ENCODE results near the gene HMGB3.

- no peak for TF ChIP-seq POLR2AphosphoS5 (IDR thresholded peaks at IDR 0.05; ENCODE audit: low read depth, low read length)
- TF ChIP-seq SIN3A (IDR thresholded peaks at IDR 0.05; ENCODE audit: borderline replicate concordance, insufficient read depth, low read length) = no peak
Measured at GRCh38 chrX:150955590-150955989, 27.5 kb upstream of the HMGB3 start.
